Liver (tissue), 3 donors: ENCODE data around the gene PCNX2.

Experiments used
- GABPA ChIP-seq, 2 donors: IDR thresholded peaks in 1 of 2; conservative IDR thresholded peaks in 1 of 2; 2 replicates each; pipeline ENCODE4 v1.6.1; 2016; ENCODE audit warnings: antibody characterized with exemption in 2 of 2, mild to moderate bottlenecking in 1 of 2, moderate library complexity in 1 of 2
- NR2F2 ChIP-seq: IDR thresholded peaks from 2 replicates; pipeline ENCODE4 v1.6.1; 2016; ENCODE audit warnings: antibody characterized with exemption
- TF ChIP-seq, protein P1 (sequence below): fragments of 150-350 bp; IDR thresholded peaks from 2 replicates; pipeline ENCODE4 v1.5.1; 2017; ENCODE audit warnings: improper control_type of control experiment, low read depth, low read length; ENCODE audit not compliant: missing input control
- TF ChIP-seq, protein P2 (sequence below): IDR thresholded peaks from 2 replicates; pipeline ENCODE4 v1.6.1; 2016; ENCODE audit warnings: antibody characterized with exemption
- donor health status: healthy.
- donor health status: healthy.

DNA sequence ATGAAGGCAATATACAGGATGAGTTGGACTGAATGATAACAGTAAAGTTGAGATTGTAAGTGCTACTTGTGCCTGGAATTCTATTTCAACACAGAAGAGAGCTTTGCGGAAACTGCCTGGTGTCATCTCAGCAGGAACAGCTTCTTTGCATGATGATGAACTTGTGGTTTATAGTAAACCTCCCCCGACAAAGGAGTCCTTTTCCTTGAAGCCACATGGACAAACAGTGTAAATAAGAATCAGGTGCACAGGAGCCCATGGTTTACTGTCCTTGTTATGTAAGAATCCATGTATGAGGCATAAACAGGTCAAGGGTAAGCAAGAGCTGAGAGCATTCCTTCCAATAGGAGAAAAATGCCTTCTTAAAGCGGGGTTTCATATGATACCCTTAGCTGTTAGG lies 66.2 kb downstream of the PCNX2 start:
- TF ChIP-seq, protein P1, sequence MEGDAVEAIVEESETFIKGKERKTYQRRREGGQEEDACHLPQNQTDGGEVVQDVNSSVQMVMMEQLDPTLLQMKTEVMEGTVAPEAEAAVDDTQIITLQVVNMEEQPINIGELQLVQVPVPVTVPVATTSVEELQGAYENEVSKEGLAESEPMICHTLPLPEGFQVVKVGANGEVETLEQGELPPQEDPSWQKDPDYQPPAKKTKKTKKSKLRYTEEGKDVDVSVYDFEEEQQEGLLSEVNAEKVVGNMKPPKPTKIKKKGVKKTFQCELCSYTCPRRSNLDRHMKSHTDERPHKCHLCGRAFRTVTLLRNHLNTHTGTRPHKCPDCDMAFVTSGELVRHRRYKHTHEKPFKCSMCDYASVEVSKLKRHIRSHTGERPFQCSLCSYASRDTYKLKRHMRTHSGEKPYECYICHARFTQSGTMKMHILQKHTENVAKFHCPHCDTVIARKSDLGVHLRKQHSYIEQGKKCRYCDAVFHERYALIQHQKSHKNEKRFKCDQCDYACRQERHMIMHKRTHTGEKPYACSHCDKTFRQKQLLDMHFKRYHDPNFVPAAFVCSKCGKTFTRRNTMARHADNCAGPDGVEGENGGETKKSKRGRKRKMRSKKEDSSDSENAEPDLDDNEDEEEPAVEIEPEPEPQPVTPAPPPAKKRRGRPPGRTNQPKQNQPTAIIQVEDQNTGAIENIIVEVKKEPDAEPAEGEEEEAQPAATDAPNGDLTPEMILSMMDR: no peak
- TF ChIP-seq GABPA (IDR thresholded peaks at IDR 0.05 in 1 of 2, conservative IDR thresholded peaks at IDR 0.05 in 1 of 2) (no peak), NR2F2 (no peak)
- TF ChIP-seq, protein P2, sequence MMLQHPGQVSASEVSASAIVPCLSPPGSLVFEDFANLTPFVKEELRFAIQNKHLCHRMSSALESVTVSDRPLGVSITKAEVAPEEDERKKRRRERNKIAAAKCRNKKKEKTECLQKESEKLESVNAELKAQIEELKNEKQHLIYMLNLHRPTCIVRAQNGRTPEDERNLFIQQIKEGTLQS: no peak
